Gastroesophageal sphincter (tissue), 3 donors: ENCODE measurements around the gene VRK3.

ENCODE experiments used
- CTCF ChIP-seq, 4 experiments: fragments of 200-600 bp in 2 of 4; fragments of 450-650 bp in 2 of 4; sonication (generic) in 1 of 4; IDR thresholded peaks; one replicate each; pipeline ENCODE4 v1.5.1; 2017 to 2019; ENCODE audit warnings: antibody characterized with exemption in 4 of 4, mild to moderate bottlenecking in 2 of 4, moderate library complexity in 2 of 4
- POLR2A ChIP-seq, 2 donors: fragments of 450-650 bp; IDR thresholded peaks; one replicate each; pipeline ENCODE4 v1.6.1; 2017; ENCODE audit warnings: antibody characterized with exemption in 2 of 2, mild to moderate bottlenecking in 2 of 2, moderate library complexity in 1 of 2
- POLR2AphosphoS5 ChIP-seq: sonication (generic); formaldehyde crosslinking; IDR thresholded peaks from one replicate; pipeline ENCODE4 v1.6.1; 2017; ENCODE audit warnings: antibody characterized with exemption

- TF ChIP-seq CTCF (IDR thresholded peaks at IDR 0.05) (no peak), POLR2AphosphoS5 (no peak), POLR2A (IDR thresholded peaks at IDR 0.05) (no peak)
Observed at GRCh38 chr19:49933643-49934042, 91.5 kb downstream of the VRK3 start.
